T follicular helper cell (primary cell): ENCODE results near the gene STON2.
"Not testable (repeated sequence)": the region's sequence is repeated elsewhere in the genome, so short reads cannot be mapped to it uniquely, and the experiment has no call there.

Source experiments
- DNase-seq: peaks from one replicate; pipeline ENCODE4 v3.0.0-alpha.2; 2020; ENCODE audit warnings: low read depth

Gene STON2

DNA sequence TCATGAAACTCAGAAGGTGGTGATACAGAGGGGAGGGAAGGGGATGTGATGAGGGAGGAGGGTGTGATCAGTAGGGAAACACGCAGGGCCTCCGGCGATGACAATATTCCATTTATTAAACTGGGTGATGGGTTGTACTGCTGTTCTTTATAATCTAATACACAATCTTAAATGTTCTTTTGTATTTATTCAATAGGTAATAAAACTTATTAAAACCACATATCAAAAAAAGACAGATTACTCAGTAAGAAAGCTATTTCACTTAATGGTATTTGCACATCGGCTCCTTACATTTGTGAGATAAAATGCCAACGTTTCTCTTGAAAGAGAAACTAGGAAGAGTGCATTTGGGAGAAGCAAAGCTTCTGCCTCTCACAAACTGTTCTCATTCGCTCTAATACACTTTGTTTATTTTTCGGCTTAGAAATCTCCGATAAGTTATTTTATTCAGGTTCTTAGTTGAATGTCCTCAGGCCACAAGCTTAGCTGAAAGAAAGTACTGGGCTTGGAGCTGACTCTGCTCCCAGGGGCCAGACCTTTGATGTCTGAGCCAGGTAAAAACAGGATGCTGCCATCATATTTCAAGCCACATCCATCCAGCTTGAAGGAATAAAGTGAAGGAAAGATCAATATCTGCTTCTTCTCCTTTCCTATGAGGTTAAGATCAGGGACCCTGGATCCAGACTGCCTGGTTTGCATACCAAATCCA lies 17.5 kb downstream of the STON2 start:
- DNase-seq, result no peak

DNA sequence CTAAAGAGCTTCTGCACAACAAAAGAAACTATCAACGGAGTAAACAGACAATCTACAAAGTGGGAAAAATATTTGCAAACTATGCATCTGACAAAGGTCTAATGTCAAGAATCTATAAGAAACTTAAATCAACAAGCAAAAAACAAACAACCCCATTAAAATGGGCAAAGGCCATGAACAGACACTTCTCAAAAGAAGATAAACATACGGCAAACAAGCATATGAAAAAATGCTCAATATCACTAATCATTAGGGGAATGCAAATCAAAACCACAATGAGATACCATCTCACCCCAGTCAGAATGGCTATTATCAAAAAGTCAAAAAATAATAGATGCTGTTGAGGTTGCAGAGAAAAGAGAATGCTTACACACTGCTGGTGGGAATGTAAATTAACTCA lies 20.1 kb downstream of the STON2 start:
- not testable (repeated sequence) for DNase-seq

DNA sequence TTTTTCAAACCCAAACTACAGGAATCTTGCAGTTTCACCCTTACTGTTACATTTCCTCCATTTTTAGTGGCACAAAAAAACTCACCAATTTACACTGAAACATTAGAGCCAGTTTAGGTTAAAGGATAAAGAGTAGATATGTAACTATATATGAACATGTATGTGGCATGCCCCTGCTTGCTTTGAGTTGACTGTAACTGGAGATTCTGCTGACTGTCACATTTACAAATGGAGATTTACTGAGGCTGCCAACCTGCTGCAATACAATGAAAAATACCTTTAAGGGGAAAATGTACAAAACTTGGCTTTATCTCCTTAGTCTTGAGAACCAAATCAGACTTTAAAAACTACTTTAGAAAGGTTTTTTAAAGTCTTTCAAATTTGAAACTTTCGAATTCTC lies 28.3 kb downstream of the STON2 start:
- no peak for DNase-seq

DNA sequence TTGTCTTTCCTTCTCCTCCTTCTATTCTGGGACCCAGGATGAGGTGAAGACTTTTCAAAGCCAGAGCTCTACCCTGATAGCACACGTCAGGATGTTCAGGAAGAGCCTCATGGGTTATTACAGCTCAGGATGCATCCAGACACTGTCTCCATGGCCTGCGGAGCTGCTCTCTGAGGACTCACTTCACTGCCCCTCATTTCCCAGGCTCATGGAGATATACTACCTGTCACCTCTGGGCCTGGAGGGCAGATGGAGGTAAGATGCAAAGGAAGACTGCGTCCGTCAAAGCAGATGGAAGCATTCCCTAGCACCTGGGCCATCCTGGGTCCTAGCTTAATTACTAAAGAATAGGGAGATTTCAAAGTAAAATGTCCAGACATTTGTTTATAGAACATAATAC lies 32.6 kb downstream of the STON2 start:
- DNase-seq, result no peak

- no peak for DNase-seq
These were observed 33.2 kb downstream of the STON2 start for GRCh38 chr14:81366884-81367283.

- no peak for DNase-seq
These were observed 33.9 kb downstream of the STON2 start for GRCh38 chr14:81366214-81366613.

- no peak for DNase-seq
These were observed 36.3 kb downstream of the STON2 start for GRCh38 chr14:81363746-81364378.

- no peak for DNase-seq
These were observed 46.3 kb downstream of the STON2 start for GRCh38 chr14:81353691-81354323.

DNA sequence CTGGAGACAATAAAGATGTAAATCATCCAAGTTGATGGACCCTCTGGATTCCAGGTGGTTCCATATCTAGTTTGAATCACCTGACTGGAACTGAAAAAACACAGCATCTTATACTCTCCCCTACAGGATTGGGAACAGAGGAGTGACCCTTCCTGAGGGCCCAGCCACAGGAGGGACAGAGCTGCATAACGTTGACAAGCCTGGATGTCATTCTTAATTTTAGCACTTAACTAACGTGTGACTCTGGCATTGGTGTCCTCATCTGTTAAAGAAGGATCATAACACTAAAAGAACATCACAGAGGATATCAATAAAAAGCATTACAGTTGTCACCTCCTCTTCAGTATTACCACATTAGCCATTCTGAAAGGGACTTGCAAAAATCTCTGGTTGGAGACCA lies 47.7 kb downstream of the STON2 start:
- no peak for DNase-seq

DNA sequence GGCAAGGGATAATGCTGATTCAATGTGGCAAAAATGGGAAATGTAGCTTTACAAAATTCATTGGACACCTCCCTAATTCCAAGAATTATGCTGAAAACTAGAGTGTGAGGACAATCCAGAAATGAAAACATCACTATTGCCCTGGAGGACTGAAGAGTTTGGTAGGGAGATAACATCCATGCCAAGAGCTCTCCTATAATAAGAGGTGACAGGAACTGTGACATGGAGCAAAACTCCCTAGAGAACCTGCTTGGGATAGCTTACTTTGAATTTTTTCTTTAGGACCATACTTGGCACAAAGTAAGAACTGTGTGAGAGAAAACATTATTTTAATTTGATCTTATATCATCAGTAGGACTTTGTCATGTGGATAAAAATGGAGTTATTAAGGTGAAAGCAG lies 48.9 kb downstream of the STON2 start:
- DNase-seq, result no peak

GRCh38 chr14:81350344-81351130 lies 49.6 kb downstream of the STON2 start:
- DNase-seq, result no peak

- no peak for DNase-seq
These were observed 52.1 kb downstream of the STON2 start for GRCh38 chr14:81348061-81348460.

DNA sequence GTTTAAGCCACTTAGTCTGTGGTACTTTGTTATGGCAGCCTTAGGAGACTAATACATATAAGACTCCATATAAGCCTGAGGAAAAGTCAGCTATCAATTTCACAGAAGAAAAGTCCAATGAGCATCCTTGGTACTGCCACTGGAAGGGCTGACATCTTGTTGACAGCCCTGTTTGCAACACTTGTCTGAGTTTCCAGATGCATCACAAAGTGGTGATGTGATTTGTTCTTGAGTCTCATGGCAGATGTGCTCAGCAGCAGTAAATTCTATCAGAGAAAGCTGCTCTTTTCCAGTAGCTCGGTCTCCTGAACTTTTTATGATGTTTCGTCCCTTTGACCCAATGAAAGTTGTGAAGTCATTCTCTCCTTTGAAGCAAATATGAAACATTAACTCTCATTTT lies 54.3 kb downstream of the STON2 start:
- no peak for DNase-seq

DNA sequence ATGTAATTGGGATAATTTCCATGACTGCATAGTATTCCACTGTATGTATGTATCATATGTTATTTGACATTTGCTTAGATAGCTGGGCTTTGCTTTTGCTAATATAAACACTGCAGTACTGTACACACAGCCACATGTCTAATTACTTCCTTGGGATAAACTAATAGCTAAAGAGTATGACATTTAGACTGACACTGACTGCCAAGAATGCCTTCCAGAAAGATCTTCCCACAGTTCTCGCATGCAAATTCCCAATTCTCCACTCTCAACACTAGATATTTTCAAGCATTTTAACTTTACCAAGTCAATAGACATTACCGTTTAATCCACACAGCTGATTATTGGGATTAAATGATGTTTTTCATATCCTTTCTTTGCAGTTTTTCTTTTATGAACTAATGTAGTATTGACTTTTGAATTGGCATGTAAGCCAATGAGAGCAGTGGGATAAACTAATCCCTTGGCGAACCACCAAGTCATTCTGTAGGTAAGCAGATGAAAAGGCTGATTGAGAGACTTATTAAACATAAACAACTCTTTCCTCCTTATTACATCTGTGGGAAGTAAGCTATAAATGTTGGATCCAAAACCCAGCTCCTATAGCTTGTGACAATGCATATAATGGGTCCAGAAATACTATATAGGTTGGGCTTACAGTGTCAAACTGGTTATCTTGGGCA lies 55.5 kb downstream of the STON2 start:
- no peak for DNase-seq

- DNase-seq, result no peak
These were observed 56.4 kb downstream of the STON2 start for GRCh38 chr14:81343701-81344100.

DNA sequence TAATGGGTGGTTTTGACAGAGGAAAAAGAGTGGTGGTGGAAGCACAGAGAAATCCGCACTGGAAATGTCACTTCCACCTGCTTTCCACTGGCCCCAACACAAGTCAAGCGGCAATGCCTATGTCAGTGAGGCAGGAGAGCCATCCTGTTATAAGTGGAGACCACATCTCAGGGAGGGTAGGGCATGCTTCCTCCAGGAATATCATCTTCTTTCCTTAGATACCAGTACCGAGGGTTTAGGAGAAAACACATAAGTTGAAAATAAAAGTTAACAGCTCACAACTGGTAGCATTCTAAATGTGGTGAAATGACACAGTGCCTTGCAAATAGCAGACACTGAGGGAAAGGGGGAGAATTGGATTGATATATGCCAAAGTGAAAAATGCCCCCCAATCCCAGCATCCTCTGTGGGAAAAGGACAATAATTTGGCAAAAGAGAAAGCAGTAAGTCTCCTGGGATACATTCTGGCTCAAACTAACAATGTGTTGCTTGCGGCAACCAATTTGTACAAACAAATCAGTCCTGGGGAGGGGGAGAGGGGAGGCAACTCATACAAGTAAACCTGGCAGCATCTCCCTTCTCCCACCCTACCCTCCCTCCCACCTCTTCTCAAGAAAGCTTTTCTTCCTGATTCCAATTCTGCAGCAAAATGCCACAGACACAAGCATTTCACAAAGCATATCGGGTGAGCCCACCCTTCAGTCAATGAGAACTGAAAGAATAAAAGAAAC lies 57.1 kb downstream of the STON2 start:
- DNase-seq, result no peak

DNA sequence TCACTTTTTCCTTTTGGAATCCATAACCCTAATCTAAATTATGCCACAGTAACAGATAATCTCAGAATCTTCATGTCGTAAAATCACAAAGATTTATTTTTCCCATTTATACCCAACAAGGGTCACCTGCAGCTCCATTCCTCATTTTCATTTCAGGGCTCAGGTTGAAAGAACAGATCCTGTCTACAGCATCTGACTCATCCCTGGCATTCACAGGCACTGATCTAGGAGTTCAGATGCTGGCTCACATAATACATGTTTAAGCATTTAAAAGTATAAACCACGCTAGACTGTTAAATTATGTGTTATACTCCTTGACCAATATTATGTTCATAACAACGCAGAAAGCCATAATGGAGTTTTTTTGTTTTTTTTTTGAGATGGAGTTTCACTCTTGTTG lies 58.3 kb downstream of the STON2 start:
- DNase-seq, result no peak

- no peak for DNase-seq
These were observed 58.8 kb downstream of the STON2 start for GRCh38 chr14:81341370-81341769.

DNA sequence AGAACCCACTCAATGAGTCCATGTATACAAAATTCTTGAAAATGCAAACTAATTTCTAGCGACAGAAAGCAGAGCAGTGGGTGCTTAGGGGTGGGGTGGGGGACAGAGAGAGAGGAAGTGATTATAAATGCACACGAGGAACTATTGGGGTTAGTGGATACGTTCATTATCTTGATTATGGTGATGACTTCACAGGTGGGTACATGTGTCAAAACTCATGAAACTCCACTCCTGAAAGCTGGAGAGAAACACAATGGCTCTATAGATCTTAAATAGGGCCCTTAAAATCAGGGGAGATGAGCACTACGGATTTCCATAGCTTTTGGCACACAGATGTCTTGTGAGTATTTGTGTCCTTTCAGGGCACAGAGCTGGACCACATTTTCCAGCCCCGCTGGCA lies 59.9 kb downstream of the STON2 start:
- no peak for DNase-seq

DNA sequence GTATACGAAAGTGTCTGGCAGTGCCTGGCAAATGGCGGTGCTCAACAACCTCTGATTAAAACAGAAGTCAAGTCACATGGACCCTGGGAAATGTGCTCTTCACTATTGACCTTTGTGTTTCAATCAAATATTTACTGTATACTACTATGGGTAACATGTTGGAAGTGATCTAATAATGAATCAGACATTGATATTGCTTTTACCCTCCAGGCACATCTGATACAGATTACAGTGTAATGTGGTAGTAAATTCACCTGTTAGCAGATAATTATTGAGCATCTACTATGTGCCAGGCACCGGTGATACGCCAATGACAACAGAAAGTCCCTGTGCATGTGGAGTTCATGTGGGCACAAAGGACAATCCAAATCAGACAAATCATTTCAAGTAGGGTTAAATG lies 63.1 kb downstream of the STON2 start:
- no peak for DNase-seq

DNA sequence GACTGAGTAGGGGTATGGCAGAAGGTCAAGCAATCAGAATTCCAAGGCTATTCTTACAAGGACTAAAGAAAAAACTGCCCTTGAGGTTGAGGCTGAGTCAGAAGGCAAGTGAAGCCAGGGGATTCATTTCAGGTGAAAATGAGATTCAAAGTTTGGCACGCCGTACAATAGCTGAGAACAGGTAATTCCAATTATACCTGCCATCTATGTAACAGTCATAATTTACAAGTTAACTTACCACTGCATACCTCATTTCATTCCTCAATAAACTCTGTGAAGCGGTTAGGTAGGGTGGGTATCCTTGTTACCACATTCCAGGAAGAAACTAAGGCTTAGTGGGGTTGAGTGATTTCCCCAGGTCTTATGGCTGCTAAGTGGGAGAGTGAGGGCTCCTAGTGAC lies 64.1 kb downstream of the STON2 start:
- DNase-seq, result no peak
